DOHH2 (cell line): Measurements from ENCODE around the gene SCG5.

Experiments
- CTCF ChIP-seq: fragments of 200-600 bp; sonication (generic); IDR thresholded peaks from one replicate; pipeline ENCODE4 v1.5.1; 2014; ENCODE audit warnings: antibody characterized with exemption, mild to moderate bottlenecking, low read depth, low read length; ENCODE audit not compliant: poor library complexity, severe bottlenecking
- EZH2phosphoT487 ChIP-seq: fragments of 200-600 bp; sonication (generic); IDR thresholded peaks from 2 replicates; pipeline ENCODE4 v1.6.1; 2017; ENCODE audit warnings: borderline replicate concordance, mild to moderate bottlenecking, antibody characterized with exemption, low read length, moderate library complexity, mixed read lengths

GRCh38 chr15:32692286-32692685 lies 50.8 kb downstream of the SCG5 start:
- TF ChIP-seq CTCF (no peak), EZH2phosphoT487 (no peak)
